Loucy (cell line): Measurements from ENCODE around the gene HS6ST3.

Experiments
- H2AFZ ChIP-seq: fragments of 200-600 bp; sonication (generic); 2 replicates; pipeline ENCODE4 v1.6.0; 2016; ENCODE audit warnings: antibody characterized with exemption, mild to moderate bottlenecking, low read length, moderate library complexity
- H3F3A ChIP-seq: fragments of 200-600 bp; 2 replicates; pipeline ENCODE4 v1.6.0; 2016; ENCODE audit warnings: antibody characterized with exemption, low read depth, mild to moderate bottlenecking
- H3K27me3 ChIP-seq: fragments of 200-600 bp; sonication (generic); 2 replicates; pipeline ENCODE4 v1.6.1; 2014; ENCODE audit warnings: low read length, mild to moderate bottlenecking; ENCODE audit not compliant: insufficient read depth, poor library complexity, severe bottlenecking
- H3K36me3 ChIP-seq: fragments of 200-600 bp; sonication (generic); 2 replicates; pipeline ENCODE4 v1.6.1; 2016; ENCODE audit warnings: low read length; ENCODE audit not compliant: insufficient read depth
- H3K4me1 ChIP-seq: fragments of 200-600 bp; sonication (generic); 2 replicates; pipeline ENCODE4 v1.5.1; 2014; ENCODE audit warnings: low read length, mild to moderate bottlenecking; ENCODE audit not compliant: insufficient read depth, poor library complexity, severe bottlenecking
- H3K4me2 ChIP-seq: fragments of 200-600 bp; sonication (generic); 2 replicates; pipeline ENCODE4 v1.6.0; 2014; ENCODE audit warnings: antibody characterized with exemption, low read length, low read depth, mild to moderate bottlenecking; ENCODE audit not compliant: poor library complexity, severe bottlenecking
- H3K4me3 ChIP-seq: fragments of 200-600 bp; sonication (generic); 2 replicates; pipeline ENCODE4 v1.5.1; 2014; ENCODE audit warnings: low read length, mild to moderate bottlenecking, mixed read lengths; ENCODE audit not compliant: poor library complexity, severe bottlenecking
- H3K79me2 ChIP-seq: fragments of 200-600 bp; sonication (generic); 2 replicates; pipeline ENCODE4 v1.6.1; 2014; ENCODE audit warnings: low read length; ENCODE audit not compliant: insufficient read depth
- H3K9ac ChIP-seq: fragments of 200-600 bp; sonication (generic); 2 replicates; pipeline ENCODE4 v1.6.0; 2014; ENCODE audit warnings: mild to moderate bottlenecking, low read depth, low read length, moderate library complexity; ENCODE audit not compliant: poor library complexity, severe bottlenecking
- H3K9me2 ChIP-seq: fragments of 200-600 bp; sonication (generic); replicated peaks from 2 replicates; pipeline ENCODE4 v1.6.1; 2016; ENCODE audit warnings: low read depth, low read length, mixed read lengths
- H3K9me3 ChIP-seq: fragments of 200-600 bp; sonication (generic); 2 replicates; pipeline ENCODE4 v1.6.1; 2014; ENCODE audit warnings: mild to moderate bottlenecking, antibody characterized with exemption, low read length, low read depth; ENCODE audit not compliant: insufficient read depth
- H4K20me1 ChIP-seq: fragments of 200-600 bp; sonication (generic); 2 replicates; pipeline ENCODE4 v1.6.0; 2014; ENCODE audit warnings: antibody characterized with exemption, low read length, mild to moderate bottlenecking; ENCODE audit not compliant: insufficient read depth, poor library complexity, severe bottlenecking
- EZH2phosphoT487 ChIP-seq: fragments of 200-600 bp; IDR thresholded peaks from 2 replicates; pipeline ENCODE4 v1.6.1; 2018; ENCODE audit warnings: antibody characterized with exemption, mild to moderate bottlenecking, moderate library complexity, borderline replicate concordance
- TF ChIP-seq, protein P1 (sequence below): fragments of 200-600 bp; sonication (generic); conservative IDR thresholded peaks from 2 replicates; pipeline ENCODE4 v1.5.1; 2014; ENCODE audit warnings: mild to moderate bottlenecking, antibody characterized with exemption, low read length

HS6ST3 gene

DNA sequence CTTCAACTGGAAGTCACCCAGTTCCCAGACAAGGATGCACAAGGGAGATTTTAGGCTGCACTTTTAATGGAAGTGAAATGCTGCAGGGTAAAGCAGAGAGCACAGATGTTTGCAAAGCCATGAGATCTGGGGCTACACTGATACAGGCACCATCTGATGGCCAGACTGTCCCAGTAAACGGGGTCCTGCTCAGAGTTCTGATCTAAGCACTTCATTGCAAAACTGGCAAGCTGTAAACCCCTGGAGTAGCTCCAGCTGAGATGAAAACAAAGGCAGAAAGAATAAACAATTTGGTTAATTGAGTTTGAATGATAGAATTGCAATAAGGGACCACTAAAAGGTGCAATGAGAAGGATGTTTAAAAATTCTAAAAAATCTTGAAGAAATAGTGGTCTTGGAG is 707.2 kb downstream of the HS6ST3 start:
- Histone ChIP-seq H3K27me3 (no peaks in the 10 kb centered on the region), H3K9me3 (no peaks in the 10 kb centered on the region), H3K4me2 (no peak overlapping the region), H3K4me3 (no peak overlapping the region), H3K4me1 (no peaks in the 10 kb centered on the region), H3K79me2 (no peaks in the 10 kb centered on the region), H3K9ac (no peak overlapping the region), H2AFZ (no peak overlapping the region), H4K20me1 (no peaks in the 10 kb centered on the region), H3K9me2 (no peaks in the 10 kb centered on the region), H3F3A (no peaks in the 10 kb centered on the region), H3K36me3 (no peaks in the 10 kb centered on the region)
- no peak for TF ChIP-seq EZH2phosphoT487
- TF ChIP-seq, protein P1, sequence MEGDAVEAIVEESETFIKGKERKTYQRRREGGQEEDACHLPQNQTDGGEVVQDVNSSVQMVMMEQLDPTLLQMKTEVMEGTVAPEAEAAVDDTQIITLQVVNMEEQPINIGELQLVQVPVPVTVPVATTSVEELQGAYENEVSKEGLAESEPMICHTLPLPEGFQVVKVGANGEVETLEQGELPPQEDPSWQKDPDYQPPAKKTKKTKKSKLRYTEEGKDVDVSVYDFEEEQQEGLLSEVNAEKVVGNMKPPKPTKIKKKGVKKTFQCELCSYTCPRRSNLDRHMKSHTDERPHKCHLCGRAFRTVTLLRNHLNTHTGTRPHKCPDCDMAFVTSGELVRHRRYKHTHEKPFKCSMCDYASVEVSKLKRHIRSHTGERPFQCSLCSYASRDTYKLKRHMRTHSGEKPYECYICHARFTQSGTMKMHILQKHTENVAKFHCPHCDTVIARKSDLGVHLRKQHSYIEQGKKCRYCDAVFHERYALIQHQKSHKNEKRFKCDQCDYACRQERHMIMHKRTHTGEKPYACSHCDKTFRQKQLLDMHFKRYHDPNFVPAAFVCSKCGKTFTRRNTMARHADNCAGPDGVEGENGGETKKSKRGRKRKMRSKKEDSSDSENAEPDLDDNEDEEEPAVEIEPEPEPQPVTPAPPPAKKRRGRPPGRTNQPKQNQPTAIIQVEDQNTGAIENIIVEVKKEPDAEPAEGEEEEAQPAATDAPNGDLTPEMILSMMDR, result no peak

DNA sequence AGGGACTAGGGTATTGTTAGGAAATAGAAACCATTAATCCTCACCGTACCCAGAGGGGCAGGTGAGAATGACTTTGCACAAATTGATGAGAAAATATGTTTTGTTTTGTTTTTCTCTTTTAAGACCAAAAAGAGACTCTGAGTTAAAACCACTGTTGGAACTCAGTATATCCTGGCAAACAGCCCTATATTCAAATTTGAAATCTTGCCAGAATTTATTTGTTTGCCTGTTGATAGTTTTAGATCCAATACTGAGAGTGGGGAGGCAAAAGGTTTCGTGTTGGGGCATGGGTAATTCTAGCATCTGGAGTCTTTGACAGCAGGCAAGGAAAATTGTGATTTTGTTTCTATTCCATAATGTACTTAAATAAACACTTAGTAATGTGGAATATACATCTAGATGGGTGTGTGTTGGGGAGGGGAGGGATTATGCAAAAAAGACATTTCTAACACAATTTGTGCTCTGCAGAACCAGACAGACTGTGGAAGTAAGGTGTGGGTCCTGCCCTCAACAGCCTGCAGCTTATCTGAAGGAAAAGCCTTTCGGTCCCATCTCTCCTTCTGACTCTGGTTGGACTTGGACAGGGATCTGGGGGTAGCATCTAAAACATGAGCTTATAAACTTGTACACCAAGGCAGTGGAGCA is 713.7 kb downstream of the HS6ST3 start:
- Histone ChIP-seq H3K4me1 (no peaks in the 10 kb centered on the region), H3K79me2 (no peaks in the 10 kb centered on the region), H3K9me2 (no peaks in the 10 kb centered on the region), H3F3A (no peaks in the 10 kb centered on the region), H3K9me3 (0 out of 2 replicates have a peak, but pooled peaks cover 3% of the 10 kb centered on the region), H3K4me3 (no peak overlapping the region), H3K27me3 (no peaks in the 10 kb centered on the region), H2AFZ (no peak overlapping the region), H4K20me1 (no peaks in the 10 kb centered on the region), H3K4me2 (no peak overlapping the region), H3K9ac (no peak overlapping the region), H3K36me3 (no peaks in the 10 kb centered on the region)
- TF ChIP-seq, protein P1, result no peak
- no peak for TF ChIP-seq EZH2phosphoT487

DNA sequence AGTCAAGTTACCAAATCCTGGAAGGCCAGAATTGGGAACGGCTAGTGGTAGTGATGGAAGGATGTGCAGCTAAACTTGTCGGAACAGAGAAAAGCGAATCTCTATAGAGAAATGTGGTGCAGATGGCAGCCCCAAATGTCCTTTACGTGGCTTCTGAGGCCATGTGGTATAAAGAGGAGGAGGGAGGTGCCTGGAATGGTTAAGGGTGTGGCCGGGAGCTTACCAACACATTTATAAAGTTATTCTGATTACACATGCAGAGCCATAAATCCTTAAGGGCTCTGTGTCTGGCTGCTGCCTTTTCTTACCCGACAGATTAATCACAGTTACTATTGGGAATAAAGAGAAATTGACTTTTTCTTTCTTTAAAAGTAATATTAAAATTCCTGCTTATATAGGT is 714.3 kb downstream of the HS6ST3 start:
- no peaks in the 10 kb centered on the region for H3F3A ChIP-seq
- H4K20me1 ChIP-seq, result no peaks in the 10 kb centered on the region
- no peak overlapping the region for H3K4me2 ChIP-seq
- no peaks in the 10 kb centered on the region for H3K4me1 ChIP-seq
- H3K79me2 ChIP-seq, result no peaks in the 10 kb centered on the region
- no peak overlapping the region for H3K9ac ChIP-seq
- no peaks in the 10 kb centered on the region for H3K27me3 ChIP-seq
- H3K36me3 ChIP-seq, result no peaks in the 10 kb centered on the region
- TF ChIP-seq, protein P1, result no peak
- no peak for TF ChIP-seq EZH2phosphoT487
- no peak overlapping the region for H3K4me3 ChIP-seq
- 0 out of 2 replicates have a peak, but pooled peaks cover 3% of the 10 kb centered on the region for H3K9me3 ChIP-seq
- no peak overlapping the region for H2AFZ ChIP-seq
- no peaks in the 10 kb centered on the region for H3K9me2 ChIP-seq
